ENCODE results near the gene SLC24A3.
A peak's percentile ranks its signal among the peaks of the same experiment; 100 is the strongest.
"Not testable (repeated sequence)": the region's sequence is repeated elsewhere in the genome, so short reads cannot be mapped to it uniquely, and the experiment has no call there.

Gene SLC24A3

DNA sequence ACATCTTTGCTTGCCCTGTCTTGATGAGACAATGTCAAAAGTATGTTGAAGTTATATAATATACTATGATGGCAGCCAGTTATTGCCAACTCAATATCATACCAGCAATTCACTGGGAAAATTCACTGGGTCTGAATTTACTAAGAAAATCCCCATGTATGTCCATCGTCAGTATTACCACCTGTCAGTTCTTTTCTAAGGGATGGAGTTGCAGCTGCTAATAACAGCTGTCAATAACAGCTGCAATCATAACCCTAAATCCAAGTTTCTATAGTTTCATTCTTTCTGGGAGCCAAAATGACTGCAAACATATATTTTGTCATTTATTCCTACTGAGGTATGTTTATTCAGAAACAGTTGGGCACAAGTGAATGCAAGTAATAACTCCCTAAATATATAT lies 413.0 kb downstream of the SLC24A3 start:
- DNase-seq (ENCODE audit: low spot score), result no peak

DNA sequence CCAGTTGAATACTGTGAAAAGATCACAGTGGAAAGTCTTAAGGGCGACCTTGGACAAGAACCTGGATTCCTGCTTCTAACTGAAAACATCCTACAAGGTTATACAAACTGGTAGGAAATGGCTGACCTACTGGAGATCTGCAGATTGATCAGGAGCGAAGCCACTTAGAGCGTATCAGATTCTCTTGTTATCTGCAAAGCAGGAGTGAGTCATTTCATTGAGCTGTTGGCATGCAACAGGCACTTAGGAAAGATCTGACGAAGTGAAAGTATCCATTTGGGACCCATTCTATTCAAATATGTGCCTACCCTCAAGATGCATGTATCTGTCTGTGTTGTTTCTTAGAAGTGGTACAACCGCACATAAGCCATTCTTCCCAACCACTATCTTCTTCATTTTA lies 414.5 kb downstream of the SLC24A3 start:
- no peak for DNase-seq (ENCODE audit: low spot score)

DNA sequence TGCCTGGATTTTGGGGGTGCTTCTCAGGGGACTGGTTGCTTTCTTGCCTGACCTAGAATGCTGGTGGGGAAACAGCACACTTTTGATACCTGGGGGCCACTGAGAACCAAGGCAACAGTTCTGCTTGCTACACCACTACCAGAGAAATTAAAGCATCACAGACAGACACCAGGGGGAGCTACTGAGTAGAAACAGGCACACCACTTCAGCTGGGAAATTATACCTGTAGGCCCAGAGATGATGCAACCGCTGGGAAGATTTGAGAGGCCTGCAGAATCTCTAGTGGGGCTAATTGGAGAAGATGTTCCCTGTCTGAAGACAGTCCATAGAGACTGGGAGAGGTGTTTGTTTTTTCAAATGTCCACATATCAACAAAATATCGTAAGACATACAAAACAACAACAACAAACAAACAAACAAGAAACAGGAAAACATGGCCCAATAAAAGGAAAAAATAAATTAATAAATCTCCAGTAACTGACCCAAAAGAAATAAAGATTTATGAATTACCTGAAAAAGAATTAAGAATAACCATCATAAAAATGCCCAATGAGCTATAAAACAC lies 416.2 kb downstream of the SLC24A3 start:
- peak; percentile 48 for DNase-seq (ENCODE audit: low spot score)

DNA sequence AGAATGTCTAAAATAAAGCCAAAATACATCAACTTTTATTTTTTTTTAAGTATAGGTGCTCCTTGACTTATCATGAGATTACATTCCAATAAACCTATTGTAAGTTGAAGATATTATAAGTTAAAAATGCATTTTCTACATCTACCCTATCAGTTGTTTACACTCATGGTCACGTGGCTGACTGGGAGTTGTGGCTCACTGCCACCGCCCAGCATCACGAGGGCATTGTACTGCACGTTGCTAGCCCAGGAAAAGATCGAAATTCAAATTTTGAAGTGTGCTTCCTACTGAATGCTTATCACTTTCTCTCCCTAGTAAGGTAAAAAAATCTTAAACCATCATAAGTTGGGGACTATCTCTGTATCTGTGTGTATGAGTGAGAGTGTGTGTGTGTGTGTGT lies 419.0 kb downstream of the SLC24A3 start:
- no peak for DNase-seq (ENCODE audit: low spot score)

DNA sequence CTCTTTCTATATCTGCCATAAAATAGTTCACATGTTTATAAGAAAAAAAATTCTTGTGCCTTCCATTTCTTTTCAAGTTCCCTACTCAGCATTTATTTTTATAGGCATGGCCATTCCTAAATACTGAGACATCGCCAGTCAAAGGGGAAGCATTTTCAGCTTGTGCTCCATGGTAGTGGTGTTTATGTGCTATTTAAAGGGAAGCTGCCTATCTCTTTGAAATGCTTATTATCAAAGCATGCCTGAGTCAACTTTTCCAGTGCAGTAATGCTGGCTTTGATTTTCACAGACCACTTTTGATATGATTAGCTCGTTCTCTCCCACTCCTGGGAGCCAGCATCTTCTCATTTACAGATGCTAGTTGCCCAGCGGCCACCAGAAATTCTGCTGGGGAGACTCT lies 421.5 kb downstream of the SLC24A3 start:
- no peak for DNase-seq (ENCODE audit: low spot score)

DNA sequence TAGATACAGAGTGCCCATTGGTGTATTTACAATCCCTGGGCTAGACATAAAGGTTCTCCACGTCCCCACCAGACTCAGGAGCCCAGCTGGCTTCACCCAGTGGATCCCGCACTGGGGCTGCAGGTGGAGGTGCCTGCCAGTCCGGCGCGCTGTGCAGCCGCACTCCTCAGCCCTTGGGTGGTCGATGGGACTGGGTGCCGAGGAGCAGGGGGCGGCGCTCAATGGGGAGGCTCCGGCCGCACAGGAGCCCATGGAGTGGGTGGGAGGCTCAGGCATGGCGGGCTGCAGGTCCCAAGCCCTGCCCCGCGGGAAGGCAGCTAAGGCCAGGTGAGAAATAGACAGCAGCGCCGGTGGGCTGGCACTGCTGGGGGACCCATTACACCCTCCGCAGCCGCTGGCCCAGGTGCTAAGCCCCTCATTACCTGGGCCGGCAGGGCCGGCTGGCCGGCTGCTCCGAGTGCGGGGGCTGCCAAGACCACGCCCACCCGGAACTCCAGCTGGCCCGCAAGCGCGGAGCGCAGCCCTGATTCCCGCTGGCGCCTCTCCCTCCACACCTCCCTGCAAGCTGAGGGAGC lies 427.1 kb downstream of the SLC24A3 start:
- not testable (repeated sequence) for DNase-seq (ENCODE audit: low spot score)

DNA sequence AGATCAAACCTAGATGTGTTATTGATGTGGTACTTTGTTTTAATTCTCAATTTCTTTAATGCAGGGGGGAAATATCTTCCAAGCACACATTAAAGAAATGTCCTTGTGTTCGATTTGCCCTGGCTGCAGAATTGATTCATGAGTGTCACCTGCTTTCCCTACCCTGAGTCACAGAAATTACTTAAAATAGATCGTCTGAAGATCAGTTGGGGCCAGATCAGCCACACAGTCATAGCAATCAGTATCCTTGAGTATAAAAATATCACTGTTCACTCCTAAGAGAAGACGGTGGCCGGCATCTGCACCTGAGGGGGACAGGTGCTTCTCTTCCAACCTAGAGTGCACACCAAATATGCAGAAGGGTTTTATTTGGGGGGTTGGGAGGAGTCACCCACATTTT lies 430.4 kb downstream of the SLC24A3 start:
- DNase-seq (ENCODE audit: low spot score), result no peak

DNA sequence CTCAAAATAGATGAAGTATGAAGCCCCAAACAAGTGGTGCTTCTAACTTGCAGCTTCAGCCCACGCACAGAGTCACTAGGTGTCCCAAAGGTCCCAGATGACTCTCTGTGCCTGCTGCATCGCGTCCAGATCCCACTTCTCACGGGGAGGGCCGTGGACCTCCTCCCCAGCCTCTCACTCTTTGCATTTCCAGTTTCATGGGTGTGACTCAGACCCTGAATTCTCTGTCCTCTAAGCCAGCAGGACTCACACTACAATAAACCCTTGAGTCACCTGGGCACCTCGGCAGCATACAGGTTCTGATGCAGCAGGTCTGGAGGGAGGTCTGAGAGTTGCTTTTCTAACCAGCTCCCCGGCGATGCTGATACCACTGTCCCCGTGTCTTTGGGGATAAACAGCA lies 431.6 kb downstream of the SLC24A3 start:
- no peak for DNase-seq (ENCODE audit: low spot score)

DNA sequence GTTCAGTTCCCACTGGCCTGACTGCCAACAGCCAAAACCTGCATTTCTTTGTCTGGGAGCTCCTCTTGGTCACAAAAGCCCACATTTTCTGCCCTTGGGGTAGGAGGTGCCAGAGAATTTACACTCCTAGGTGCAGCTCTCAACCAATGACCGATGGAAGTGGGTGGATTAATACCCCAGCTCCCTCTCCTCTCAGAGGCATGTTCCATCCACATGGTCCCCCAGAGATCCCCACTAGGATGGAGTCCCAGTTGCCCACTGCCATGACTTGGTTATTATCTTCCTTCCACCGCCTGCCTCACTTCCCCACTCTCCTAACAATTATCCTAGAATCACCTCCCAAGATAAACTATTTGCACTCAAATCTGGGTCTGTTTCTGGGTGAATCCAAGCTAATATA lies 434.5 kb downstream of the SLC24A3 start:
- DNase-seq (ENCODE audit: low spot score), result no peak

DNA sequence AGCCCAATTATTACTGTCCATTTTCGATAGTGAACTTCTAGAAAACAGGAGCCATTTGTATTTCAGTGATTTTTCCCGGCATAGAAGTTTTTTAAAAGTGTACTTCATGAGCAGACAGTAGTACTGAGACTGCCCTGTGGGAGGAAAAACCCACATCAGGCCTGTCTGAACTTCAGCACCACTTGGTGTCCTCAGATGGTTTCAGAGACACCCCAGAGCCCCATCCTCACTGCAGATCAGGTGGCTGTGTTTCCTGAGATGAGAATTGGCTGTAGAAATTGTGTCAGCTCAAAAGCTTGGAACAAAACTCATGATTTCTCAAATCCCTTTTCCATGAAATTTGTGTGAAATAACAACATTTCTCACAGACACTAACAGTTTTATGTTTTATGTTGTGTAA lies 435.6 kb downstream of the SLC24A3 start:
- DNase-seq (ENCODE audit: low spot score), result no peak

DNA sequence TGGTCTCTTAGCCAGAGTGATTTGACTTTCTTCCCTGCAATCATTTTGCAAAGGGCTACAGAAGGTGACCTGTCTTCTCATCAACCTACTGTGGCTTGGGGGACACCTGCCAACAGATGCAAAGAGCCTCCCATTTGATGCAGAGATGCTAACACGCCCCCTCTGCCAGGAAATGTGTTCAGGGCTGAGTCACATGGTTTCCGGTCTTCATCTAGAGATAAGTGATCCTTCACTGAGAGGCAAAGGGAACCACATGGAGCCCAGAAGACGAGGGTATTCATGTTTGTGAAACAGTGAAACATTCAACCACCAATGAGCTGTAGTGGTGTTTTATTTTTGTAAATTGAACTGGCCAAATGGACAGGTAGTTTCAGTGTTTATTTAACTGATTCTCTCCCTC lies 436.6 kb downstream of the SLC24A3 start:
- DNase-seq (ENCODE audit: low spot score), result no peak

DNA sequence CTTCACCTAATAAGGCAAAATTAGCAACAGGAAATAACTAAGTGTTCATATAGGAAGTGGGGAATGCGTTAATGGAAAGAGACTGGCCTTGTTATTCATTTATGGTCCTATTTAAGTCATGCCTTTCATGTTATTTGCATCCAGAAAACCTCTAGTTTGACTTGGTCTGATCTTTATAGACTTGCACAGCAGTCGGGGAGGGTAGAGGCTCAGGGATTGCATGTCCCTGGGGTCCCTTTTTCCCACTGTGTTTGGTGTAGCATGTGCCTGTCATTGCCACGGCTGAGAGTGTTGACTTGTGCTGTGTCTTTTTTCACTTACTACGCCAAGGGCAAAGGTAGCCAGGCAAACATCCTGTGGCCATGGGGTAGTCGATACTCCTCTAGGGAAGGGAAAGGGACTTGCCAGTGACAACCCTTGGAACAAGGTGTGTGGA lies 440.2 kb downstream of the SLC24A3 start:
- DNase-seq (ENCODE audit: low spot score), result no peak

DNA sequence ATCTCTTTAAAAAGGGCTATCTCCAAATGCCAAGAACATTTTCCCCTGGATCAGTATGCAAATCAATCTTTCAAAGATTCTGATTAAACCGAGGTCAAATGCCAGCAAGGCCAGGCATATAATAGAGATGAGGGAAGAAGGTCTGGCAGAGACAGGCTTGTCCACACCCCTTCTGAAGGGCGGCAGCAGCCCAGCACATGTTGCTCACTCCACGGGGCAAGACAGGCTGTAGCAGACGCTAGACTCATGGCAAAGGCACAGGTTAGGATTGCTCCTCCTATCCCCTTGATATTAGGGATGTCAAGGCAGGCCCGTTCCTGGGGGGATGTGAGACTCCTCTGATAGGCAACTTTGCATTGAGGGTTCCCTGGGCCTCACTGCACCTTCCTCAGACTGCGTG lies 440.9 kb downstream of the SLC24A3 start:
- DNase-seq (ENCODE audit: low spot score), result no peak

DNA sequence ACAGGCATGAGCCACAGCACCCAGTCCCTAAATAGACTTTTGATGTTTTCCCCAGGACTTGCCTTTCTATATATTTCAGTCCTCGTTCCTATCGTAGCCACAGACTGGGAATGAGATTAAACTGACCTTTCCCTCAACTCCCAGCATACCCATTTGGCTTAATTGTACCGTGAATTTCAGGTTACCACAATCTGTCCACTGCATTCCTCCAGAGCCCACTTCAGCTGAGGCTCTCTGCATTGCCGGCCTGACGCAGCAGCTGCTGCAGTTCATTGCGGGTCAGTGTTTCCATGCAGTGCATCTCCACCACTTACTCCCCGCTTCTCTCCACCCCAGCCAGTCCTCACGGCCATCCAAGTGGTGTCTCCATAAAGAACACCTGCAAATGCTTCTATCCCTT lies 442.5 kb downstream of the SLC24A3 start:
- DNase-seq (ENCODE audit: low spot score), result no peak

DNA sequence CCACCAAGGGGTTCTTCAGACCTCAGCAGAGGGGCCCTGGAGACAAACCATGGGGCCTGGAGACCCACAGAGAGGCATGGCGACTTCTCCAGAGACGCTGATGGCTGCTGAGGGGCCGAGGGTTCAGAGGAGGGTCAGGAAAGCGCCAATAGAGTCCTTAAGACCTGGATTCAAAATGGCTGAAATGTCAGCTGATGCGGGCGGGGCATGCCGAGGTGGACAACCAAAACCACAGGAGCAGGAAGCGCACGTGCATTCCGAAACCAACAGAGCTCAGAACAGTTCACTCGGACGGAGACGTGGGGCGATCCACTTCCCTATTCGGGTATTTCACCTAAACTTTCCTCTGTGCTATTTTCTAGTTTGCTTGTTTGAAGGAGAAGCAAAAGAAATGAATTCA lies 445.7 kb downstream of the SLC24A3 start:
- no peak for DNase-seq (ENCODE audit: low spot score)

DNA sequence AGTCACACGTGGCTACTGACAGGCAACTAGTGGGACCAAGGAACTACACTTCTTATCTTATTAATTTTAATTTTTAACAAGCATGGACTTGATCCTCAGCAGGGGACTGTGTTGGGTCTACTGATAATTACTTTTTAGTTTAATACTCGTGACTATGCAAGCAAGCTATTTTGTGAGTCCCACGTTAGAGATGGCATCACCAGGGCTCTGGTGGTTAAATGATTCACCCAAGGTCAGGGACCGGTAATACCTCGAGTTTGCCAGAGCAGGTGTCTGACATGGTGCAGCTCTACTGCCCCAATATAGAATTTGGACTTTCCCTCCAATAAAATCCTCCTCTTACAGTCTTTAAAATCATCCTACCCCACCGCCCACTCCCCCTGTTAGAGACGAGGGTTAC lies 447.0 kb downstream of the SLC24A3 start:
- no peak for DNase-seq (ENCODE audit: low spot score)

DNA sequence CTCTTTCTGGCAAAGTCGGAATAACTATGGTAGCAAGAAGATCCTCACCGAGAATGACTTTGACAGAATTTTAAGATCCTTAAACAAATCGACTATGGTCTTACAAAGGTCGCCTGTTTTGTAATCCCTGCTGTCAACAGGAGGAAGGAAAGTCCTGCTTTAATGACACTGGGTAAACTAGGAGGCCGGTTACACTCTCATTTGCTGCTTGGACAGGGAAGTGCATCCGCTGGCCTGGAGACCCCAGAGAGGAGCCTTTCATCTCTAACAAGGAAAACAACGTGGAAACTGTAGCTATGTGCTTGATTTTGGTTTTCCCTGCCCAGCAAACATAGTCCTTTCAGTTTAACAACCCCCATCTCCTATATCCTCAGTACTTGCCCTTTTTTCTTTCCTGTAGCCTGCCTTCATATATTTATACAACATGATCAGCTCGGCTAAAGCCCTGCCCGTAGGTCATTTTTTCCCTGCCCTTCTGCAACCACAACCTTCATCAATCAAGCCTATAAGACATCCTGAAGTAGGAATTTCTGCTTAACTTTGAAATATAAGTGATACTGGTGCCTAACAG lies 448.5 kb downstream of the SLC24A3 start:
- no peak for DNase-seq (ENCODE audit: low spot score)

DNA sequence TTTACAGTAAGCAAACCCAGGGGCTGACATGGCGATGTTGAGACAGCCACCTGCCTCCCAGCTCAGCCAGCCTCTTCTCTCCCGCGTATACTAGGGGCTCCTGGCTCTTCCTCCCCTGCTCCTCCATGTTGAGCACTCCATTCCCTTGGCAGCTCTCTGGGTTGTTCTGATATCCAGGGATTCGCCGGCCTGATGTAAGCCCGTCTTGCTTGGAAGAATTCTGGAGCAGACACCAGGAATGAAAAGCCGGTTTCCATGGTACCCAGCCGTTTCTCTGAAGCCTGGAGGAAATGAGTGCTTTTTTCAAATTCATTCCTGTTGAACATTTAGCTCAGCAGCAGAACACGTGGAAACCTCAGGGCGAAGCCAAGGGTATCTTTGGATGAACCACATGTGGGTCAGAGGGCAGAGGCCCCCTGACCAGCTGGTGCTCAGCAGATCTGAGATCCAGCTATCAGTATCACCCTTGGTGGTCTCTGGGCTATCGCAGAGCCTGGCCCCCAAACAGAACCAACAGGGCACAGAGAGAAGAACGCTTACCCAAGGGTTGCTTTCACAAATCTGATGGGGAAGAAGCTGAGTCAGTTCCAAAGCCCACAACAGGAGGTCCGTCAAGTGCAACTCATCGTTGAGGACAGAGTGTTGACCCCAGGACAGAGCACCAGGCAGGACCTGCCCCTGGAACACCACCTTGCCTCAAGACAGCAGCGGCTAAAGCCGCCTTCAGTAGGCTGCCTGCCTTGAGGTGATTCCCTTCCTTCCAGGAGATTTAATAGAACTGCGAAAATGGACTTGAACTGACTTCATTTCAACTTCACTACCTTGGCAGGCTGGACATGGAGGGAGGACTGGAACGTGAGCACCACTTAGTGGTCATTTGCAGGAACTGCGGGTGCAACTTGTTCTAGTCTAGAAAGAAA lies 449.5 kb downstream of the SLC24A3 start:
- peak; percentile 44 for DNase-seq (ENCODE audit: low spot score)

DNA sequence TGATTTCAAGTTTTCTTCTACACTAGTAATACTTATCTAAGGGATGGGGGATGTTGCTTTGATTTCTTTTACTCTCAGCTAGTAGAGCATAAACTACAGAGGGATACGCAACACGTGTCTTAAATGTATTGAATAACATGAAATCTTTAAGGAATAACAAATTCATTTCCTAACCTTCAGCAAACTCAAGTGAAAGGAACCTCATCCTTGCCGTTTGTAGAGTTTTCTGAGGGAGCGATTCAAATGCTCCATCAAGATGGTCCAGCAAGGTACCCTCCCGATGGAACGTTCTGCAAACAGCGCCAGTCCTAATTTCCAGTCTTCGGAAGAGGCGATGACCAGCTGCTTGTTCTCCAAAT lies 450.2 kb downstream of the SLC24A3 start:
- no peak for DNase-seq (ENCODE audit: low spot score)

DNA sequence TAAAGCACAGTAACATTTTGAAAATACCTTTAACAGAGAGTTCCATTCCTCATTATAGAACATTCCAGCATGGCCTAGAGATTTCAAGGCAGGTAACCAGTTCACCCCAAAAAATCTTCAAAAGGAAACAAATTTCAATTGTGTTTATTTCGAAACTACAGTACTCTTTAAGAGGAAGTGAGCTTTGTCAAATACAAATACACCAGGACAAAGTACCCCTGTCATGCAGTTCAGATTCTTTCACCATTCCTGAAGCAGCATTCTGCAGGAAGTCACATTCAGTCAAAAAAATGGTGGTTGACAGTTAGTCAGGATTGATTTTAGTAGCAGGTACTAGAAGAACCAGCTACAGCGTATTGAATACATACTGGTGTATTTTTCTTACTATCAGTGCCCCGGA lies 456.0 kb downstream of the SLC24A3 start:
- DNase-seq (ENCODE audit: low spot score), result no peak

DNA sequence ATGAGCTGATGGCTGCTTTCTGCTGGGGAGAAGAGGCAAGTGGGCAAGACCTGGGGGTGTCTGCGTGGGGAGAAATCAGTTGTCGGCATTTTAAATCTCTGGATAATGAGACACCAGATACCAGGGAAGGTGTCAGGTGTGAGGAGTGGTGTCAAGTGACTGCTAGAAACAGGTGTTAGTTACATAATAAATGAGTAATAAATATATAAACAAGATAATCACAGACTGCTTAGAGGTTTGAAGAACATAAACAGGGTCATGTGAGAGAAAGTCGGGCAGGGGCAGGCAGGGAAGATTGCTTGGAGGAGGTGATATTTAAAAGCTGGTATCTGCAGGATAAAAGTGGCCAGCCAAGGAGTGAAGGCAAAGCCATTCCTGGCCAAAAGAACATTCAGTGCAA lies 458.4 kb downstream of the SLC24A3 start:
- no peak for DNase-seq (ENCODE audit: low spot score)

DNA sequence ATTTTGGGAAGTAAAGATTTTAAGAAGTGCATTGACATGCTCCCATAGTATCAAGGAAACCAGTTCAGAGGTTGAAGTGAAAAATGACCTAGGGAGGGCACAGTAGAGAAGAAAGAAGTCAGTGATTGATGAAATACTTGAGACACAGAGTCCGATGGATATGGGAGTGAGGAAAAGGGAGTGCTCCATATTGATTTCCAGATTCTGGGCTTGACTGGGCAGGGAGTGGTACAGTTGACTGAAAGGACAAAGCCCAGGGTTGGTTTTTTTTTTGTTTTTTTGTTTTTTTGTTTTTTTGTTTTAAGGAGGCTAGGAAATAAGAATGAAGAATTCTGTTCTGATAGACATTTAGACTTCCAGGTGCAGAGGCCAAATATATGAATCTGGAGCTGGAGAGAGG lies 458.9 kb downstream of the SLC24A3 start:
- no peak for DNase-seq (ENCODE audit: low spot score)

DNA sequence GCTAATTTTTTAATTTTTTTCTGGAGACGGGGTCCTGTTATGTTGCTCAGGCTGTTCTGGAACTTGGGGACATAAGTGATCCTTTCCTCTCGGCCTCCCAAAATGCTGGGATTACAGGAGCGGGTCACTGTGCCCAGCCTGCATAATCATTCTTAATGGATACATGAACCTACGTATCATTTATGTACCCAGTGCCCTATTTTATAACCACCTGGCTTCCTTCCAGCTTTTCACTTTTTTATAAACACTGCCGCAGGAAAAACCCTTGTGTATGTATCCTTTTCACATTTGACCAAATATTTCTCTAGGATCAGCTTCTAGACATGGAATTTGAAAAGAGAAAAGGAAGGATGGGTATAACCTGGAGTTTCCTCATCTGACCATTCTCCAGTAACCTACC lies 460.1 kb downstream of the SLC24A3 start:
- no peak for DNase-seq (ENCODE audit: low spot score)

Data from SK-N-DZ (cell line).